Cerebellar cortex (tissue), 1 donor: Measurements from ENCODE around the gene SLC48A1.
"Not testable (repeated sequence)": the region's sequence is repeated elsewhere in the genome, so short reads cannot be mapped to it uniquely, and the experiment has no call there.

Experiments used
- DNase-seq: peaks from one replicate; pipeline ENCODE4 v3.0.0-alpha.2; 2015; ENCODE audit warnings: low spot score

Gene SLC48A1

GRCh38 chr12:47793015-47793681, 20.1 kb downstream of the SLC48A1 start:
- no peak for DNase-seq

GRCh38 chr12:47794679-47795078, 21.6 kb downstream of the SLC48A1 start:
- DNase-seq: no peak

GRCh38 chr12:47795121-47795813, 22.2 kb downstream of the SLC48A1 start:
- no peak for DNase-seq

- no peak for DNase-seq
Measured at GRCh38 chr12:47795814-47796411, 22.9 kb downstream of the SLC48A1 start.

- DNase-seq: no peak
Measured at GRCh38 chr12:47797441-47797840, 24.4 kb downstream of the SLC48A1 start.

- DNase-seq: no peak
Measured at GRCh38 chr12:47798382-47798948, 25.4 kb downstream of the SLC48A1 start.

GRCh38 chr12:47799357-47799955, 26.4 kb downstream of the SLC48A1 start:
- no peak for DNase-seq

GRCh38 chr12:47800582-47800981, 27.5 kb downstream of the SLC48A1 start:
- DNase-seq: no peak

- DNase-seq: no peak
Measured at GRCh38 chr12:47801170-47801903, 28.3 kb downstream of the SLC48A1 start.

GRCh38 chr12:47801904-47802246, 28.8 kb downstream of the SLC48A1 start:
- no peak for DNase-seq

GRCh38 chr12:47802312-47802711, 29.3 kb downstream of the SLC48A1 start:
- no peak for DNase-seq

GRCh38 chr12:47803191-47803875, 30.3 kb downstream of the SLC48A1 start:
- DNase-seq: no peak

GRCh38 chr12:47804171-47804570, 31.1 kb downstream of the SLC48A1 start:
- no peak for DNase-seq

GRCh38 chr12:47805417-47805816, 32.4 kb downstream of the SLC48A1 start:
- no peak for DNase-seq

GRCh38 chr12:47807338-47807737, 34.3 kb downstream of the SLC48A1 start:
- no peak for DNase-seq

GRCh38 chr12:47808050-47808449, 35.0 kb downstream of the SLC48A1 start:
- DNase-seq: no peak

- DNase-seq: no peak
Measured at GRCh38 chr12:47808574-47809365, 35.7 kb downstream of the SLC48A1 start.

GRCh38 chr12:47809518-47809917, 36.5 kb downstream of the SLC48A1 start:
- not testable (repeated sequence) for DNase-seq

GRCh38 chr12:47811072-47811396, 38.0 kb downstream of the SLC48A1 start:
- no peak for DNase-seq

GRCh38 chr12:47811581-47812484, 38.8 kb downstream of the SLC48A1 start:
- DNase-seq: no peak
